HepG2 (cell line): ENCODE measurements around the gene PDZD4. TPM values are rescaled to one million over a fixed set of nuclear protein-coding genes. Genes with fewer than 3 reads are reported as not detected.

ENCODE experiments used
- NFAT5 ChIP-seq: sonication (generic); formaldehyde crosslinking; IDR thresholded peaks from 2 replicates; pipeline ENCODE4 v1.4.0; 2020; ENCODE audit warnings: missing genetic modification reagents
- PRPF4 ChIP-seq: fragments of 200-400 bp; formaldehyde crosslinking; IDR thresholded peaks from 2 replicates; pipeline ENCODE4 v1.6.1; 2016; ENCODE audit warnings: low read length, low read depth; ENCODE audit not compliant: poor library complexity, severe bottlenecking
- SMYD3 ChIP-seq: sonication (generic); formaldehyde crosslinking; IDR thresholded peaks from 2 replicates; pipeline ENCODE4 v1.8.1; 2023; ENCODE audit warnings: mild to moderate bottlenecking, missing genetic modification reagents
- TRAFD1 ChIP-seq: sonication (generic); formaldehyde crosslinking; IDR thresholded peaks from 2 replicates; pipeline ENCODE4 v1.5.1; 2020; ENCODE audit warnings: missing genetic modification reagents, mild to moderate bottlenecking, borderline replicate concordance
- ZNF263 ChIP-seq: sonication (generic); formaldehyde crosslinking; IDR thresholded peaks from 2 replicates; pipeline ENCODE4 v1.4.0; 2020; ENCODE audit warnings: missing genetic modification reagents
- ZNF432 ChIP-seq: sonication (generic); formaldehyde crosslinking; IDR thresholded peaks from 2 replicates; pipeline ENCODE4 v1.5.0; 2020; ENCODE audit warnings: missing genetic modification reagents, mild to moderate bottlenecking, borderline replicate concordance
- ZSCAN9 ChIP-seq: IDR thresholded peaks from 2 replicates; pipeline ENCODE4 v1.6.1; 2016; ENCODE audit warnings: borderline replicate concordance
- polyA plus RNA-seq, 8 experiments: library from polyadenylated mRNA; depleted of rRNA in 3 of 8; stranded (reverse) in 7 of 8; unstranded in 1 of 8; fragments of >200 nt; fragmentation: Illumina TruSeq in 4 of 8; extraction: Trizol in 4 of 8; gene quantifications; 2 replicates each; pipeline versions ENCODE4 v1.2.1 to v1.2.3, GENCODE V29; 2011 to 2016; ENCODE audit warnings: low read depth in 4 of 8, missing spikeins in 1 of 8, mixed read lengths in 1 of 8; ENCODE audit not compliant: insufficient read depth in 1 of 8
- total RNA-seq, 5 experiments: library from RNA; depleted of rRNA; stranded (reverse); fragments of >200 nt; fragmentation: Illumina TruSeq; extraction: Trizol; gene quantifications; 2 replicates each; pipeline ENCODE4 v1.2.3, GENCODE V29; 2016; ENCODE audit warnings: low read depth in 1 of 5
- TF ChIP-seq, protein P1 (sequence below): sonication (generic); formaldehyde crosslinking; IDR thresholded peaks from 2 replicates; pipeline ENCODE4 v1.9.0; 2021; ENCODE audit warnings: missing genetic modification reagents, borderline replicate concordance

The PDZD4 gene
- total and polyA plus RNA-seq, 2 of the 13 experiments (the other 11 are each of a cell fraction or from before 2014, with no cell fraction given): not detected

DNA sequence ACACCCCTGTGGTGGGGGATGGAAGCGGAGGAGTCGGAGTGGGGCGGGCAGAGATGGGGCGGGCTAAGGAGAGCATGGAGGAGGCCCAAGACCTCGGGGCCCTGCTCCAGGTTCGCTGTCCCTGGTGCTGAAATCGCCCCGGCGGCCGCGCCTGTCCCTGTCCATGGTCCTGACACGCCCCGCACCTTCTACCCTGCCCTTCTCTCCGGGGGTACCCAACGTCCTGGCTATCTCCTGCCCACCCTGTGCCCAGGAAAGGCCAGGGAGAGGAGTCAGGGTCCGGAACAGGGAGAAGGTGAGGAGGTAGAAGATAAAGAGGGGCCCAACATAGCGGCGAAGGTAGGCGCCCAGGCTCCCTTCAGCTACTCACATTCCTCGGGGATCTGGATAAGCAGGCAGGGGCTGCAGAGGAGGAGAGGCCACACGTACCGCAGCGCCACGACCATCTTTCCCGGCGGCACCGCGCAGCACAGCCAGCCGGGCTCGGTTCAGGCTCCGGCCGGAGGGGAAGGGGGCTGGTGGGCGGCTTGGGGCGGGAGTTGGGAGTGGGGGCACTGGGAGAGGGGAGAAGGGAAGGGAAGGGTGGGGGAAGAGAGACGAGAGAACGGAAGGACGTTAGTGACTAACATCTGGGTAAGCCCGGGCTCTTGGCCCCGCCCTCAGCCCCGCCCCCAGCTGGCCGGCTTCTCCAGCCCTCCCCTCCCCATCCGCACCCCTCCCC is 45.2 kb upstream of the PDZD4 start (continued):
- TF ChIP-seq TRAFD1 (CRISPR knock-in tag) (peak; percentile 100), ZNF432 (CRISPR knock-in tag) (peak; percentile 97), ZSCAN9 (CRISPR knock-in tag) (peak; percentile 100), ZNF263 (CRISPR knock-in tag) (peak; percentile 93), SMYD3 (CRISPR knock-in tag) (peak; percentile 99), NFAT5 (peak; percentile 100), PRPF4 (no peak)
- TF ChIP-seq, protein P1, sequence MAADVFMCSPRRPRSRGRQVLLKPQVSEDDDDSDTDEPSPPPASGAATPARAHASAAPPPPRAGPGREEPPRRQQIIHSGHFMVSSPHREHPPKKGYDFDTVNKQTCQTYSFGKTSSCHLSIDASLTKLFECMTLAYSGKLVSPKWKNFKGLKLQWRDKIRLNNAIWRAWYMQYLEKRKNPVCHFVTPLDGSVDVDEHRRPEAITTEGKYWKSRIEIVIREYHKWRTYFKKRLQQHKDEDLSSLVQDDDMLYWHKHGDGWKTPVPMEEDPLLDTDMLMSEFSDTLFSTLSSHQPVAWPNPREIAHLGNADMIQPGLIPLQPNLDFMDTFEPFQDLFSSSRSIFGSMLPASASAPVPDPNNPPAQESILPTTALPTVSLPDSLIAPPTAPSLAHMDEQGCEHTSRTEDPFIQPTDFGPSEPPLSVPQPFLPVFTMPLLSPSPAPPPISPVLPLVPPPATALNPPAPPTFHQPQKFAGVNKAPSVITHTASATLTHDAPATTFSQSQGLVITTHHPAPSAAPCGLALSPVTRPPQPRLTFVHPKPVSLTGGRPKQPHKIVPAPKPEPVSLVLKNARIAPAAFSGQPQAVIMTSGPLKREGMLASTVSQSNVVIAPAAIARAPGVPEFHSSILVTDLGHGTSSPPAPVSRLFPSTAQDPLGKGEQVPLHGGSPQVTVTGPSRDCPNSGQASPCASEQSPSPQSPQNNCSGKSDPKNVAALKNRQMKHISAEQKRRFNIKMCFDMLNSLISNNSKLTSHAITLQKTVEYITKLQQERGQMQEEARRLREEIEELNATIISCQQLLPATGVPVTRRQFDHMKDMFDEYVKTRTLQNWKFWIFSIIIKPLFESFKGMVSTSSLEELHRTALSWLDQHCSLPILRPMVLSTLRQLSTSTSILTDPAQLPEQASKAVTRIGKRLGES (CRISPR knock-in tag): peak; percentile 99
